Parathyroid adenoma (tissue), 2 donors: Measurements from ENCODE around the gene TSPAN5.

Experiments
- H2AFZ ChIP-seq: fragments of 300-600 bp; sonication (generic); one replicate; pipeline ENCODE4 v1.7.0; 2017; ENCODE audit warnings: antibody characterized with exemption, mild to moderate bottlenecking
- H3K27ac ChIP-seq: fragments of 300-600 bp; sonication (generic); one replicate; pipeline ENCODE4 v1.7.0; 2017
- H3K27me3 ChIP-seq: fragments of 300-600 bp; sonication (generic); one replicate; pipeline ENCODE4 v1.7.0; 2017; ENCODE audit warnings: low read length; ENCODE audit not compliant: control insufficient read depth, insufficient read depth
- H3K36me3 ChIP-seq: fragments of 300-600 bp; sonication (generic); one replicate; pipeline ENCODE4 v1.7.0; 2017; ENCODE audit warnings: low read length; ENCODE audit not compliant: control insufficient read depth, insufficient read depth
- H3K4me1 ChIP-seq: fragments of 300-600 bp; sonication (generic); one replicate; pipeline ENCODE4 v1.7.0; 2017; ENCODE audit warnings: control low read depth
- H3K4me2 ChIP-seq: fragments of 300-600 bp; sonication (generic); one replicate; pipeline ENCODE4 v1.7.0; 2017; ENCODE audit warnings: low read length
- H3K4me3 ChIP-seq: fragments of 300-600 bp; sonication (generic); one replicate; pipeline ENCODE4 v1.7.0; 2017; ENCODE audit warnings: low read depth, low read length
- H3K79me2 ChIP-seq: fragments of 300-600 bp; sonication (generic); one replicate; pipeline ENCODE4 v1.7.0; 2017; ENCODE audit warnings: control low read depth
- H3K9ac ChIP-seq: fragments of 300-600 bp; sonication (generic); one replicate; pipeline ENCODE4 v1.7.0; 2017; ENCODE audit warnings: mild to moderate bottlenecking
- H3K9me3 ChIP-seq: fragments of 300-600 bp; sonication (generic); one replicate; pipeline ENCODE4 v1.7.0; 2017; ENCODE audit warnings: low read length; ENCODE audit not compliant: control insufficient read depth
- TF ChIP-seq, protein P1 (sequence below): fragments of 300-600 bp; sonication (generic); IDR thresholded peaks from one replicate; pipeline ENCODE4 v1.7.0; 2017; ENCODE audit warnings: antibody characterized with exemption, mild to moderate bottlenecking
- donor health status: primary hyperparathyroidism.

The TSPAN5 gene

GRCh38 chr4:98476891-98477290 is 181.5 kb downstream of the TSPAN5 start:
- H3K4me1 ChIP-seq, result no peaks in the 10 kb centered on the region
- H3K27me3 ChIP-seq, result no peaks in the 10 kb centered on the region
- no peaks in the 10 kb centered on the region for H3K9me3 ChIP-seq
- TF ChIP-seq, protein P1, sequence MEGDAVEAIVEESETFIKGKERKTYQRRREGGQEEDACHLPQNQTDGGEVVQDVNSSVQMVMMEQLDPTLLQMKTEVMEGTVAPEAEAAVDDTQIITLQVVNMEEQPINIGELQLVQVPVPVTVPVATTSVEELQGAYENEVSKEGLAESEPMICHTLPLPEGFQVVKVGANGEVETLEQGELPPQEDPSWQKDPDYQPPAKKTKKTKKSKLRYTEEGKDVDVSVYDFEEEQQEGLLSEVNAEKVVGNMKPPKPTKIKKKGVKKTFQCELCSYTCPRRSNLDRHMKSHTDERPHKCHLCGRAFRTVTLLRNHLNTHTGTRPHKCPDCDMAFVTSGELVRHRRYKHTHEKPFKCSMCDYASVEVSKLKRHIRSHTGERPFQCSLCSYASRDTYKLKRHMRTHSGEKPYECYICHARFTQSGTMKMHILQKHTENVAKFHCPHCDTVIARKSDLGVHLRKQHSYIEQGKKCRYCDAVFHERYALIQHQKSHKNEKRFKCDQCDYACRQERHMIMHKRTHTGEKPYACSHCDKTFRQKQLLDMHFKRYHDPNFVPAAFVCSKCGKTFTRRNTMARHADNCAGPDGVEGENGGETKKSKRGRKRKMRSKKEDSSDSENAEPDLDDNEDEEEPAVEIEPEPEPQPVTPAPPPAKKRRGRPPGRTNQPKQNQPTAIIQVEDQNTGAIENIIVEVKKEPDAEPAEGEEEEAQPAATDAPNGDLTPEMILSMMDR, result no peak
- H3K4me2 ChIP-seq, result no peak overlapping the region
- H3K36me3 ChIP-seq, result no peaks in the 10 kb centered on the region
- no peaks in the 10 kb centered on the region for H3K79me2 ChIP-seq
- H3K27ac ChIP-seq, result no peak overlapping the region
- H3K4me3 ChIP-seq, result no peak overlapping the region
- H2AFZ ChIP-seq, result no peak overlapping the region
- H3K9ac ChIP-seq, result no peak overlapping the region

DNA sequence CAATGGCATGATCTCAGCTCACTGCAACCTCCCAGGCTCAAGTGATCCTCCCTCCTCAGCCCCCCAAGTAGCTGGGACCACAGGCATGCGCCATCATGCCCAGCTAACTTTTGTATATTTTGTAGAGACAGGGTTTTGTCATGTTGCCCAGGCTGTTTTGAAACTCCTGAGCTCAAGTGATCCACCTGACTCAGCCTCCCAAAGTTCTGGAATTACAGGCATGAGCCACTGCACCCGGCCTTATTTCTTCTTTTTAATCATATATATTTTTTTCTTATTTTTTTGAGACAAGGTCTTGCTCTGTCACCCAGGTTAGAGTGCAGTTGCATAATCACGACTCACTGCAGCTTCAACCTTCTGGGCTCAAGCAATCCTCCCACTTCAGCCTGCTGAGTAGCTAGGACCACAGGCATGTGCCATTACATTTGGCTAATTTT is 184.0 kb downstream of the TSPAN5 start:
- Histone ChIP-seq H3K4me2 (no peak overlapping the region), H2AFZ (no peak overlapping the region), H3K79me2 (no peaks in the 10 kb centered on the region), H3K27ac (no peak overlapping the region), H3K4me3 (no peak overlapping the region), H3K36me3 (no peaks in the 10 kb centered on the region), H3K9ac (no peak overlapping the region), H3K9me3 (no peaks in the 10 kb centered on the region), H3K27me3 (no peaks in the 10 kb centered on the region), H3K4me1 (no peaks in the 10 kb centered on the region)
- TF ChIP-seq, protein P1, result no peak

- Histone ChIP-seq H3K4me2 (no peak overlapping the region), H3K9ac (no peak overlapping the region), H3K4me1 (no peaks in the 10 kb centered on the region), H3K9me3 (no peaks in the 10 kb centered on the region), H3K36me3 (no peaks in the 10 kb centered on the region), H2AFZ (no peak overlapping the region), H3K79me2 (no peaks in the 10 kb centered on the region), H3K4me3 (no peak overlapping the region), H3K27me3 (no peaks in the 10 kb centered on the region), H3K27ac (no peak overlapping the region)
- TF ChIP-seq, protein P1, result no peak
Observed at GRCh38 chr4:98473046-98473445, 185.4 kb downstream of the TSPAN5 start.

DNA sequence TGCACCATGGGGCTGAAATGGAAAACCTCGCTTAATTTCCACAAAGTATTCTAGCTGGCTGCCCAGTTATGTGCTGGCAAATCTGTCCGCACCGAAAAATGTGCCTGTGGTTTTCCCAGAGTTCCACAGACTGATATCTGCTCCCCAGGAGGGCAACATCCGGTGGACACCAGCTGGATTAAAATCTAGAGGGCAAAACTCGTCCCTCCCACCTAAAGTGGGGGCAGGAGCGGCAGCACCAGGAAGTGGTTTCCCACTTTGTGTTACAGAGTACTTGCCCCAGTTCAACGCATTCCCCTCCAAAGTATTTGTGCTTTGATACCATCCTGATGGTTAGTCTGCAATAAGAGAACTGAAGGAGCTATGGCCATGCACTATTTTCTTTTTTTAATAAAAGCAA is 187.6 kb downstream of the TSPAN5 start:
- H3K27me3 ChIP-seq, result no peaks in the 10 kb centered on the region
- no peak overlapping the region for H3K27ac ChIP-seq
- peaks cover 3% of the 10 kb centered on the region for H3K4me1 ChIP-seq
- H2AFZ ChIP-seq, result no peak overlapping the region
- H3K4me2 ChIP-seq, result no peak overlapping the region
- H3K9ac ChIP-seq, result no peak overlapping the region
- H3K79me2 ChIP-seq, result no peaks in the 10 kb centered on the region
- no peaks in the 10 kb centered on the region for H3K9me3 ChIP-seq
- TF ChIP-seq, protein P1, result no peak
- no peak overlapping the region for H3K4me3 ChIP-seq
- no peaks in the 10 kb centered on the region for H3K36me3 ChIP-seq

DNA sequence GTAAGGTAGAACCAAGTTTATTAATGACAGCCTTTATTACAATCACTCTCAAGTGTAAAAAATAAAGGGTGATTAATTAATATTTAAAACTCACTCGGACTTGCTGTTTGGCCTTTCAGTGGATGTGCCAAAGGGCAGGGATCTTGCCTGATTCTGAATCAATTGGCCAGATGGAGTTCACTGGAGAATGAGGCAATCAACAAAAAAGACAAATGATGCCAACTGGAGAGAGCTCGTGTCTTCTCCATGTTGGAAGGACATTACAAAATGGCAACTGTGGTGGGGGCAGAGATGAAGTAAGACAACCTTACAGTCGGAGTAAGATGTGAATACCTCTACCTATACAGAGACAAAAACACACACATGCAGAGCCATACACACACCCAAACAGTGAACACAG is 188.0 kb downstream of the TSPAN5 start:
- H3K4me3 ChIP-seq, result no peak overlapping the region
- H3K4me1 ChIP-seq, result peaks cover 3% of the 10 kb centered on the region
- H3K4me2 ChIP-seq, result no peak overlapping the region
- no peaks in the 10 kb centered on the region for H3K9me3 ChIP-seq
- H2AFZ ChIP-seq, result no peak overlapping the region
- no peak overlapping the region for H3K9ac ChIP-seq
- H3K36me3 ChIP-seq, result no peaks in the 10 kb centered on the region
- no peaks in the 10 kb centered on the region for H3K27me3 ChIP-seq
- H3K27ac ChIP-seq, result no peak overlapping the region
- TF ChIP-seq, protein P1, result no peak
- no peaks in the 10 kb centered on the region for H3K79me2 ChIP-seq
